GM18868 (cell line): ENCODE measurements around the gene TMEM52.

Source experiments
- ATAC-seq: cut with Tn5 transposase; IDR thresholded peaks from one replicate; pipeline ENCODE4 v1.9.1; 2021; ENCODE audit warnings: mild to moderate bottlenecking, moderate library complexity; ENCODE audit not compliant: unreplicated experiment

Gene TMEM52

DNA sequence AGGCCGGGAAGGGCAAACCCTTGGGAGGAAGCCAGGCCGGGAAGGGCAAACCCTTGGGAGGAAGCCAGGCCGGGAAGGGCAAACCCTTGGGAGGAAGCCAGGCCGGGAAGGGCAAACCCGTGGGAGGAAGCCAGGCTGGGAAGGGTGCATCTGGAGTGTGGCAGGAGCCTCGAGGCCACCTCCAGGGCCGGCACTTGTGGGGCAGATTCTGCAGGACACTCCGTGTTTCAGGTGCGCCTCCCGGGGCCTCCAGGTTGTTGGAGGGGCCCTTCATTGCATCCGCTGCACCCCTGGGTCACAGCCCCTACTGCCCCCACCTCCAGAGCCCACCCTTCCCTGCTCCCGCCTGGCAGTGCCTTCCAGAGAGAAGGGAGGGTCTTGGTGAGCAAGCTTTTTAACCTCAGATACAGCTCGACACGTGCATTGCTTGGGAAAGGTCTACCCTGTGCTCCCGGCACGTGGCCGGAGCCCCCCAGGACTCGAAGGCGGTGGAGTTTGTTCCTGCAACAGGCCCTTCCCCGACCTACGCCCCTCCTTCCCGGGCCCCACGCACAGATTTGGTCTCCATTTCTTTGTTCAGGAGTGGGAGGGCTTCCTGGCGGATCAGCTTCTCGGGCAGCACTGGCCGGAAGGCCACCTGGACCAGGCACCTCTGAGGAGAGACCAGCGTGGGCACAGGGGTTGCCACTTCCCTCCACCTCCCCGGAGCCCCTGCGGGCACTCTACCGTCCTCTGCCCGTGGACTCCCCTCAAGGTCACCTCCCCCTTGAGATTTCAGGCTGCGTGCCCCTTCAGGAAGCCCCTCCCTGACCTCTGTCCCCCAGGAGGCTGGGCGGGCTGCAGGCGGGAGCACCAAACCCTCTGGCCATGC lies 9.4 kb upstream of the TMEM52 start:
- ATAC-seq, result no peak

DNA sequence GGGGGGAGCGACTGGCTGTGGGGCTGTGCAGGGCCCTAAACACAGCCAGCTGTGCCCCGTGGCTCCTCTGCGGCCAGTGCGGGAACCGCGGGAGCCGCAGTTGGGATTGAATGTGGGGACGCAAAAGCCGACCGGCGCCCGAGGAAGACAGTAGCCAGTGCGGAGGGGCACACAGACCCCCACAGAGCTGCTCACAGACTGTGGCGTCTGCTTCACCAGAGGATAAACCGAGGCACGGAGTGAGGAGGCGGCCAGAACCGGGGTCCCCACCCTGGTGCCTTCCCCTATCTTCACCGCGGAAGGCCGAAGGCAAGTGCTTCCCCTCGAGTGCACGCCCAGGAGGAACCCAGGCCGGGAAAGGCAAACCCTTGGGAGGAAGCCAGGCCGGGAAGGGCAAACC lies 8.7 kb upstream of the TMEM52 start:
- no peak for ATAC-seq

DNA sequence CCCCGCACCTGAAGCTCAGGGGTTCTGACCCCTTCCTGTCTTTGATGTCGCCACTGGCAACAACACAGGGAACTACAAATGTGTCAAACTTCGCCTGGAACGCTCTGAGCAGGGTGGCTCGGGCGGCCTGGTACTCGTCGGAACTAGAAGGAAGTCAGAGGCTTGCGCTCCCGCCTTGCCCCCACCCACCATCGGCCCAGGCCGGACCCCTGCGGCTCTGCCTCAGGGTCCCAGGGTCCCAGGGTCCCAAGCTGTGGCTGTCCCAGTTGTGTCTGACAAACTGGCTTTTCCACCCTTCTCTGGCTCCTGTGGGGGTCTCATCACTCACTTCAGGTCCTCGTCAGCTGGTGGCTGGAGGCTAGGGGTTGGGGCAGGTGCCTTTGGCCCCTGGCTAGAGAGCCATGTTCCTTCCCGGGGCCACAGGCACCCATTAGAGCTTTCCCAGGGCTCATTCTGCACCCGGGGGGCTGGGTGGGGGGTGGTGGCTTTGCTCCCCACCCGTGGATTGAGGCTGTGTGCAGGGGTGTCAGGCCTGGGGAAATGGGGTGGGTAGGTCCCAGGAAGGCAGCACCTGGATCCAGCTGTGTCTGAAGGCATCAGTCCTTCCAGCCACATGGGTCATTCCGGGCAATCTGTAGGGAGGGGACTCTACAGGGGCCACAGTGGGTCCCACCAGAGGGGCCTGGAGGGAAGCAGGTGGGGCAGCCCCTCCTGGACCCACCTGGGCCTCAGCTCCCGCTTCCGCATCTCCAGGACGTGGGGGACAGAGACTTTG lies 8.0 kb upstream of the TMEM52 start:
- ATAC-seq, result no peak

DNA sequence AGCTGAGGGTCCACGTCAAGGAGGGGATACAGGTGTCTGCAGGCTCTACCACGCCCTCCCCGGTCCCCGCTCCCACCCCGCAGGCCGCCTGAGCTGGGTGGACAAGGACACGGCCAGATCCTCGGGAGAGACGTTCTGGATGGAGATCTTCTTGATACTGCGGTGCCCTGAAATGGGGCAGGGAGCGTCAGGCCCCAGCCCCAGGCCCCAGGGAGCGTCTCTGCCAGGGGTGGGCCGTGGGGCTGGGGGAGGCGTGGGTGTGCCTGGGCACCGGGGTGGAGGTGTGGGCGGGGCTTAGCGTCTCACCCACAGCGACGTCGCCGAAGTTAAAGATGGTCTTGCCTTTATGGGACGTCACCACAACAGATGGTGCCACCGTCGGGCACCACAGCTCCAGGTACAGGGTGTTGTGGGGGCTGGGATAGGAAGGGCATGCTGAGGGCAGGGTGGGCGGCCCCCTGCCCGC lies 7.3 kb upstream of the TMEM52 start:
- no peak for ATAC-seq

DNA sequence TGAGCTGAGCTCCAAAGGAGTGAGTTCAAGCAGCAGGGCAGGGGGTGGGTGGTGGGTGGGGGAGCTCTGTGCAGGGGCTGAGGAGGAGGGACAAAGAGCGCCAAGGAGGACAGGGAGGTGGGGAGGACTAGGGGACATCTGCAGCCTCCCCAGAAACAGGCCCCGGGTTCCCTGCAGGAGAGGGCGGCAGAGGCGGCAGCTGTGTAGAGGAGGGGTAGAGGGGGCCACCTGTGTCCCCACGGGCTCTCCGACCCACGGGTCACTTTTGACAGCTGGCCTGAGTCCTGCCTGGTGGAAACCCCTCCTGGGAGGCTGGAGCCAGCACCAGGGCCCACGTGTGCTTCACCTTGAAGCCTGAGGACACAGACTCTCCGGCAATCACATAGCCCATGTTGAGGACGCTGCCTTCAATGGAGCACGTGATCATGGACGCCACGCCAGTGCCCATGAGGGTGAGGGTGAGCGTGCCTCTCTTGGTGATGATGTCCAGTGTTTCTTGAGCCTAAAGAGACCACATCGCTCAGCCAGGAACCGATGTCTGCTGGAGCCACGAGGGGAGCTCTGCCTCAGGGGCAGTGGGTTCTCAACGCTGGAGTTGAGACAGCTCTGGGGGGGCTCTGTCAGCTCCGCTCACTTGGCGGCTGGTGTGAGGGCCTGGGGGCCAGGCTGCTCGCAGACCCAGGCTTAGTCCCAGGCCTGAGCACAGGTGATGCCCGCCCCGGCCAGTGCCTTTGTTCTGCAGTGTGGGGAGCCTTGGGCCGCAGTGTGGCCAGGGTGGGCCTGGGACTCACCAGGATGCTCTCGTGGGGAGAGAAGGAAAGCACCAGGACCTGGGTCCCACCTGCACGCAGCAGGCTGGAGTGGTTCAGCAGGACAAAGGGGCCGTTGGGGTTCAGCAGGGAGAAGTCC lies 6.6 kb upstream of the TMEM52 start:
- ATAC-seq, result no peak

DNA sequence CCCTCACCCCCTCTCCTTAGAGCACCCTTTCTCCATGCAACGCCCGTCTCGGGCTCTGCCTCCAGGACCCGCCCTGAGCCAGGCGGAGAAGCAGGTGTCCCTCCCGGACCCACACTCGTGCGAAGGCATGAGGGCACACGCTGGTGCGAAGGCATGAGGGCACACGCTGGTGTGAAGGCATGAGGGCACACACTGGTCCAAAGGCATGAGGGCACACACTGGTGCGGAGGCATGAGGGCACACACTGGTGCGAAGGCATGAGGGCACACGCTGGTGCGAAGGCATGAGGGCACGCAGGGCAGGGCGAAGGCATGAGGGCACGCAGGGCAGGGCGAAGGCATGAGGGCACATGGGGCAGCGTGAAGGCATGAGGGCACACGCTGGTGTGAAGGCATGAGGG lies 5.8 kb upstream of the TMEM52 start:
- ATAC-seq, result no peak

DNA sequence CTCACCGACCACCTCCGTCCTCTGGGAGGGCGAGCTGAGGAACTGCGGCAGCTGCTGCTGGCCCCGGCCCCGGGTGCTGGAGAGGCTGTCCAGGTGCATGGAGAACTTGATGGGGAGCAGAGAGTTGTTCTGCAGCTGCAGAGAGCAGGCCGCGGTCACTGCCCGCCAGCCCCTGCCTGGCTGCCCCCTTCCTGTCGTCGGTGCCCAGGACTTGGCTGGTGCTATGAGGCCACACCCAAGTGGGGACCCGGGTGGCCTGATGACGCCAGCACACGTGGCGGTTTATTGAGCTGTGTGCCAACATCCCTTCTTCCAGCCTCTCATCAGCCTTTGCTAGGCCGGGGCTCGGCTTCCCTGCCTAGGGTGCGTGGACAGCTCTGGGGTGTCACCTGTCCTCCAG lies 5.3 kb upstream of the TMEM52 start:
- ATAC-seq, result no peak

DNA sequence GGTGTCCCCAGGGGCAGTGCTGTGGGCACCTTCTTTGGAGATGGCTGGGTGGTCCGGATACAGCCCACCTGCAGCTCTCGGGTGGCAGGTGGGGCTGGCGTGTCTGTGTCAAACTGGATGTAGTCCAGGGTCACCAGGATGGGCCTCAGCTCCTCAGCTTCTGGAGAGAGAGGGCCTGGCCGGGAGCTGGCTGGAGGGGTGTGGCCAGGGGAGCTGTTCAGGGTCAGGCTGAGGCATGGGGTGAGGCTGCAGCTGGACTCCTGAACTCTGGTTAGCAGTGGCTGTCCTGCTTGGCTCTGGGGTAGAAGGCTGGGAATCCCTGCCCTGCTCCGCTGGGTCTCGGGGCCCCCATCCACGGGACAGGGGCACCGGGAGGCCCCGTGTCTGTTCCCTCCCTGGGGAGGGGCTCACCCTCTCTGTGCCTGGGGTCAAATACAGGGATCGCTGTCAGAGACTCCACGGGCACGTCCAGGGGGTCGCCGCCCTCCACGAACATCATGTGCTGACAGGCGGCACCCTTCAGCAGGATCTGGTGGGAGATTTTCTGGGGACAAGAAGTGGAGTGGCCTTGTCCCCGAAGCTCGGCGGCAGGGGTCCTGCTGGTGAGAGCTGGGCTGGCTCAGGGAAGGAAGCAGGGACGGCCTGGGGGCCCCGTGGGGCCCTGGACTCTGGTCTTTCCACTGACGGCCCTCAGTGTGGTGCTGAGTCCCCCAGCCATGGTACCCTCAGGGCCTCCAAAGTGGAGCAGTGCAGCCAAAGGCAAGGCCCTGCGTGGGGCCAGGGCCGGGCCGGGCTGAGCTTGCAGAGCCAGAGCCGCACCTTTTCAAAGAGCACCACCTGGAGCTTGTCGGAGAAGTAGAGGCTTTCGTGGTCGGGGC lies 4.1 kb upstream of the TMEM52 start:
- ATAC-seq, result no peak

DNA sequence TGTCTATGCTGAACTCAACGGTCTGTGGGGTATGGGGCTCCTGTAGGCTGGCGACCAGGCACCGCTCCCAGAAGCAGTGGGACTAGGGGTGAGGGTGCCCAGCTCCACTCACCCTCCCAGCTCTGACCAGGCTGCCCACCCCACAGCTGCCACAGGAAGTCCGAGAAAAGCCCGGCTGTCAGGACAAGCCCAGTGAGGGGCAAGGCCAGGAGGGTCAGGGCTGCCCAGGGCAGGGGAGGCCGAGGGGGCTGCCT lies 3.5 kb upstream of the TMEM52 start:
- ATAC-seq, result no peak

DNA sequence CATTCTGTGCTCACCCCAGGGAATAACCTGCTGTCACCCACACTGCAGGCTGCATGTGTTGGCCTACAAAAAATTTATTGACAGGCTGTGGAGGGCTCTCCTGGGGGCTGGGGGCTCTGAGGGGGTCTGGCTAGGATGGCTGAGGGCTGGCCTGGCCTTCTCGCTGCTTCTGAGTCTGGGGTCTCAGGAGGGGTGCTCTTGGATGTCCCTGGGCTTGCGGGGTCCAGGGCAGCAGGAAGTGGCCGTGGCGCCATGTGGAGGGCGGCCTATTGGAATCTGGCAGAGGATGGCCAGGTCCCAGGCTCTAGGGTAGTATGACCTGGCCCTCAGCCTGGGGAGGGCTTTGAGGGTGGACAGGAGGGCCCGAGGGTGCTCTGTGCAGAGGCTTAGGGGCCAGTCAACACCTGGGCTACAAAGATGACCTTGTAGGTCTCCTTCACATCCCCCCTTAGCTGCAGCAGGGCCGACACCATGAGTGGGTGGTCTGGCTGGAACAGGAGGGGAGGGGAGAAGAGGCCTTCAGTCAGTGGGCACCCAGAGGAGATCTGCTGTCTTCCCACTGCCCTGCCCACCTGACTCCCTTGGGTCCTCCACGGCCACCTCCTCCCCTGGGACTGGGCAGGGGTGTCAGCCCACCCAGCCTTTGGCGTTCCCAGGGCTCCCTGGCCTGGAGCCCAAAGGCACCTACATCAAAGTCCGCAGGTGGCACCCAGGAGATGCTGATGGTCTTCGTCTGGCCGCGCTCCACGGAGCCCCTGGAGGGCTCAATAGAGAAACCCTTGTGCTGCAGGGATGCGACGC lies 3.0 kb upstream of the TMEM52 start:
- no peak for ATAC-seq

DNA sequence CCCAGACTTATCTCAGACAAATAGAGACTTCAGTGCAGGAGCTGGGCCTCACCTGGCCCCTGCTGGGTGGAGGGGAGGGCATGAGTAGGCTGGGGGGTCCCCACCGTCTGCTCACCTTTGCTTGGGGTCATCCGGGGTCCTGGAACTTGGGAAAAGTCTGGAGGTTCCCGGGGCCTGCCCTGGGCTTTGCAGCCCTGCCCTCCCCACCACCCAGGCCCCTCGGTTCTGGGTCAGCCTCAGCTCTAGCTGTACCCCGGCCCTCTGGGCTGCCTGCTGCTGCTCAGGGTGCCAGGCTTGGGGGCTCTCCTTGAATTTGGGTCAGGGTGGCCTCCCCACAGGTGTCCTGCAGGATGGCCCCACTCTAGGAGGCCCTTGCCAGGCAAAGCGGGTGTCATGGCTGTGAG lies 2.4 kb upstream of the TMEM52 start:
- no peak for ATAC-seq

DNA sequence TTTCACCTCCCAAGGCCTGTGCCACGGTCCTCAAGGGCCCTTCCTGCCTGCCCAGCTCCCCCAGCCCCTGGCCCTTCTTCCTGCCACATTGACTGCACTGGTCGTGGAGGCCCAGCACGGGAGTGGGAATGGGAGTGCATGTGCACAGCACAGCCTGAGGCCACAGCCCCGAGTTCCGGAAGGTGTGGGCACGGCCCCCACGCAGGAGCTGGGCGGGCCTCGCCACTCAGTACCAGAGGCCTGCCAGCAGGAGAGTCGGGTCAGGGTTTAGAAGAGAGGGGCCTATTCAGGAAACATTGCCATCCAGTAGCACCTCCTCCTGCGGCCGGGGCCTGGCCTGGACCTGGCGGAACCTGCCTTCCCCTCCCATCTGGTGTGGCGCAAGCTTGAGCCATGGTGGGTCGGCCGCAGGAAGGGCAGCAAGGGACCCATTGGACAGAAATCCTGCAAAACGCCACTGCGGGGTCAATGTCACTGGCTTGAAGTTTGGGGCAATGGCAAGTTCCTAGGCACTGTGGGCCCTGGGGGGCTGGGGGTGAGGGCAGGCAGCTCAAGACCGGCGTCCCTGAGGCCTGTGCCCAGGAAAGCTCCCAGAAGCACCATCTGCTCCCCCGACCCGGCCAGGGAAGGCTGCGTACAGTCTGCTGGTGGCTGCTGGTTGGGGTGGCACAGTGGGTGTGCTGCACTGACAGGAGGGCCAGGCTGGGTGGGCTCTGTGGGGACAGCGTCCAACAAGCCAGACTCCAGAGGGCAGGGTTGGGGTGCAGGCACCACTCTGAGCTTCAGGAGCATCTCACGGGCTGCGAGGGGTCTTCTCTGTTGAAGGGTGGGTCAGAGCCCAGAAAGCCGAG lies 1.8 kb upstream of the TMEM52 start:
- no peak for ATAC-seq

DNA sequence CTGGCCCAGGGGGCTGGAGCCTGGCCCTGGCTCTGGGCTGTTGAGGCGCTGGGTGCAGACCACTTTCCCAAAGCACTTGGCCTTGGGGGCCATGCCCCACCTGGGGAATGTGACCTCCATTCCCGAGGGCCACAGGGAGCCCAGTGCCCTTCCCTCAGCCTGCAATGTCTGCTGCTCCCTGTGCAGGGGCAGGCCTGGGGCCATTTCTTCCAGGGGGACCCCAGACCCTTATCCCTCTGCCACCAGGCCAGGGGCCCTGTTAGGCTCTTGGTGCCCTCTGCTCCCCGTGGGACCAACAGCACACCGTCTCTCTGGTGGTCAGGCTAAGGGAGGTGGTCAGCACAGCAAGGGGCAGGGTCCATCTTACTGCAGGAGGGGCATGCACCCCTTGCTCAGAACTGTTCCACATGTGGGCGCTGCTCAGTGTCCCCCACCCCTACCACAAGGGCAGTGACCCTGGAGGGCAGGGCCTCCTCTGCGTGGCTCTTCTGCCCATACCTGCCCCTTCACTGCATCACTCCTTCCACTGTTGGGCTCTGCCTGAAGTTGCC lies 1.1 kb upstream of the TMEM52 start:
- ATAC-seq, result no peak

DNA sequence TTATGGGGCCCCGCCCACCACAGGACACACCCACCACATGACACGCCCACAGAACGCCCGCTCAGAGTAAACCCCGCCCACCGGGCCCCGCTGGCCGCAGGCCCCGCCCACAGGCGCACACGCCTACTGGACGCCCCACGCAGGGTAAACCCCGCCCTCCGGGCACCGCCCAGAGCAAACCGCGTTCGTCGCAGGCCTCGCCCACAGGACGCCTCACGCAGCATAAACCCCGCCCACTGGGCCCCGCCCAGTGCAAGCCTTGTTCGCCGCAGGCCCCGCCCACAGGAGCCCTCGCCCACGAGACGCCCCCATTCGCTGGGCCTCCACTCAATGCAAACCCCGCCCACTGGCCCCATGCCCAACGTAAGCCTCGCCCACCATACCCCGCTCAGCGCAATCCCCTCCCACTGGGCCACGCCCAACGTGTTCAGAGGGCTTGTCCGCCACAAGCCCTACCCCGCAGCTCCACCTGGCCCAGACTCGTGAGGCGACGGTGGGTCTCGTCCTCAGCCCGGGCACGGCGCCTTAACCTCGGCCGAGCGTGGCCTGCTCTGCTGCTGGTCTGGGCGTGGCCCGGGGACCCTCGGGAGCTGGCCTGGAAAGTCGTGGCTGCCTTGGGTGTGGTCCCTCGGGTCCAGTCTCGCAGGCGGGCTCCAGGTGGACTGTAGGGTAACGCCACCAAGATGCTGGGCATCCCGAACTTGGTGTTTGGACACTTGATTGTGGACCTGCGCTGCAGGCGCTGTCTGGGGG lies 401 bp upstream of the TMEM52 start:
- ATAC-seq, result peak; percentile 81

DNA sequence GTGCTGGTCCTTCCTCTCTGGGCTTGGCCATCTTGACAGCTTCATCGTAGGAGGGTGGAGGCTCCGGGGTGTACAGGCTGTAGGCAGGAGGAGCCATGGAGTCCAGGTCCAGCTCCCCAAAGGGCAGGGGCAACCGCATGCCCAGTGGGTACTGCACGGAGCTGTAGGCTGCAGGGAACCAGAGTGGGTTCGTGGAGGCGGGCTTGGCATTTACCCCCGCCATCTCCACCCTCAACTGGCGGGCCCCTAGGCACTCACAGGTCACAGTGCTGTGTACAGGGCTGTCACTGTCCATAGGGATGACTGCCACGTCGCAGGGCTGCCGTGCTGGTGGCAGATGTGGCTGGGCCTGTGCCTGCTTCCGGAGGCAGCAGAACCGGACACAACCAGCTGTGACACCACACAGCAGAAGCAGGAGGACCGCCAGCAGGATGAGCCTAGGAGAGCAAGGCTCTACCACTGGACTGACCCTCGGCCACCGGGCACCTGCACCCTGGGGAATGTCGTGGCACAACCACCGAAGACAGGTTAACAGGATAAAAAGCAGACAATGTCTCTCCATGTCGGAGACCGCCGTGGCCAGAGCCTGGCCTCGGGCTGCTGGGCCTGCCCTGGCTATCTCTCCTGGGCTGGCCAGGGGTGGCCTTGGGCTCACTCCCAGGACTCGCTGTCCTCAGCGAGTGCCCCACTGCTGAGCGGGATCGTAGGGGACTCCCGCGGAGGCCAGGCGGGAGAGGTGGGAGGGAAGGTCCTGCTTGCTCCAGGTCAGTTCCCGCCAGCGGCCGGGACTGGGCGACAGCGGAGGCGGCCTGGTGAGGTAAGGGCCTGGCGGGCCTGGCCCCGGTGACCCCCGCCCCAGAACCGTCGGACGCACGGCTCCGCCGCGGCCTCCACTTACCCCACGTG lies 831 bp downstream of the TMEM52 start:
- ATAC-seq, result no peak

DNA sequence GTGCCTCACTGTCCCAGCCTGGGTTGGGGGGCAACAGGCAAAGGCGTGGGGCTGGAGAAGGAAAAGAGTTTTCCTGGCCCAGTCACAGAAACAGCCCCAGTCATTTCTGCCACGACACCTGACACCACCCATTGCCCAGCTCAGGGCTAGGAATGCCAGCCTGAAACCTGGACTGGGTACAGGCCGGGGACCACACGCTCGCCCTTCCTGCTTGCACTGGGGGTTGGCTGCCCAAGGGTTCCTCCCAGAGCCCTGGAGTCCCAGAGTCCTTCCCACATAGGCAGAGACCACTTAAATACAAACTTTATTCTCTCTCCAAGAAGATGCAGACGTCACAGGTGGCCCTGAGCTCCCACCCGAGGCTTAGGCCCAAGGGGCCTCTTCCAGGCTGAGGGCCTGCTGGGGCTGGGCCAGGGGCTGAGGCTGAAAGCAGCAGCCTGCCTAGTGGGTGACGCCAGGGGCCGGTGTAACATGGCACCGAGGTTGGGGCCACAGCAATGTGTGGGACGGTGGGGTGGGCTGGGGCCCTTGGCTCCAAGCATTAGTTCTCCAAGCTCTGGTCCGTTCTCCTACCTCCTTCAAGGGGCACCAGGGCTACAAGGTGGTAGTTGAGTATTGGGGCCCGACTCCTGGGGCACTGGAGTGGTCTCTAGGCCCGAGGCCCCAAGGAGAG lies 1.6 kb downstream of the TMEM52 start:
- no peak for ATAC-seq
